ENCODE measurements around the gene PSMG4. TPM values are rescaled to one million over a fixed set of nuclear protein-coding genes. Genes with fewer than 3 reads are reported as not detected.
A peak's percentile ranks its signal among the peaks of the same experiment; 100 is the strongest.

Gene PSMG4
- total RNA-seq, 1 donor from 2014 or later = 37.2 TPM

- H3K9me3 Mint-ChIP-seq (ENCODE audit: unreplicated experiment) = peaks cover 13% of the 10 kb centered on the region
- DNase-seq = no peak
These were observed 19.2 kb downstream of the PSMG4 start for GRCh38 chr6:3277851-3278416.

DNA sequence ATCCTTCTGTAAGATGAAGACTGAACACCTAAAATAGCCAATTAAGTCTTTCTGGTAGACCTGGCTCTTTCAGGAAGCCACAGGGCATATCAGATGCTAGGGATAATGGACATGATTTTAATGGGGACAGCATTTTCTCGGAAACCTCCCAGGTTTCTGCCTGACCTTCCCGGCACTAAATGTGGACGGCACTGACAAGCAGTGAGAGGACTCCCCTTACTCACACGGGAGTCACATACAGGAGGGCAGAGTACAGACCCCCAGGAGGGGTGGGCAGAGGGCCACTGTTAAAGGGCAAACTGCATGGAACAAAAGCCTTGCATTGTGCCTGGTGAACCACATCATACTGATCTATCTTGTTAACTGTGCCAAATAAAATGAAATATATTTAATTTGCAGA lies 19.9 kb downstream of the PSMG4 start:
- no peak overlapping the region for H3K27ac Mint-ChIP-seq (ENCODE audit: unreplicated experiment)
- H3K4me3 Mint-ChIP-seq (ENCODE audit: unreplicated experiment) = no peak overlapping the region
- no peak for DNase-seq
- peaks cover 2% of the 10 kb centered on the region for H3K36me3 Mint-ChIP-seq (ENCODE audit: unreplicated experiment)
- peaks cover 5% of the 10 kb centered on the region for H3K27me3 Mint-ChIP-seq (ENCODE audit: unreplicated experiment)
- no peak for TF ChIP-seq CTCF (IDR thresholded peaks at IDR 0.05; ENCODE audit: partially characterized antibody, unreplicated experiment)
- peaks cover 18% of the 10 kb centered on the region for H3K9me3 Mint-ChIP-seq (ENCODE audit: unreplicated experiment)
- peaks cover 20% of the 10 kb centered on the region for H3K4me1 Mint-ChIP-seq (ENCODE audit: low read depth, unreplicated experiment)

More at GRCh38 chr6:3277851-3278416, 19.2 kb downstream of the PSMG4 start:
- Mint-ChIP-seq H3K4me3 (ENCODE audit: unreplicated experiment) (no peak overlapping the region), H3K4me1 (ENCODE audit: low read depth, unreplicated experiment) (peaks cover 19% of the 10 kb centered on the region), H3K27me3 (ENCODE audit: unreplicated experiment) (peaks cover 4% of the 10 kb centered on the region), H3K36me3 (ENCODE audit: unreplicated experiment) (no peaks in the 10 kb centered on the region), H3K27ac (ENCODE audit: unreplicated experiment) (no peak overlapping the region)
- no peak for TF ChIP-seq CTCF (IDR thresholded peaks at IDR 0.05; ENCODE audit: partially characterized antibody, unreplicated experiment)

DNA sequence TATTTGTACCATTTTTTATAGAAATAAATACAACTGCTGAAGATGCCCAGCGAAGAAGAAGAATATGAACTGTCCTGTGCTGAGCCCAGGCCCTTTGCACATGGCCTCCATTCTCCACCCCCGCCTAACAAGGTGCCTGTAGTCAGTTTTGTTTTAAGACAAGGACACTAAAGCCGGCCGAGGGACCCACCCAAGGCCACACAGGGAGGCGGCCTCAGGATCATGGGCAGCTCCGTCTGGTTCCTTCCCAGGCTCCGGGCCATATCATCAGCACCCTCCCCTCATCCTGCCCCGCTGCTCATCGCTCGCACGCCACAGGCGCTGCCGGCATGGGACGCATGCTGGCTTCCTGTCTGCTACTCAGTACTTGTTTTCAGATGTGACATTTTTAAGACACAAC lies 21.3 kb downstream of the PSMG4 start:
- Mint-ChIP-seq H3K4me1 (ENCODE audit: low read depth, unreplicated experiment) (peaks cover 20% of the 10 kb centered on the region), H3K27ac (ENCODE audit: unreplicated experiment) (no peak overlapping the region), H3K4me3 (ENCODE audit: unreplicated experiment) (no peak overlapping the region), H3K36me3 (ENCODE audit: unreplicated experiment) (peaks cover 6% of the 10 kb centered on the region), H3K27me3 (ENCODE audit: unreplicated experiment) (peaks cover 10% of the 10 kb centered on the region), H3K9me3 (ENCODE audit: unreplicated experiment) (peaks cover 18% of the 10 kb centered on the region)
- DNase-seq = no peak
- no peak for TF ChIP-seq CTCF (IDR thresholded peaks at IDR 0.05; ENCODE audit: partially characterized antibody, unreplicated experiment)

- DNase-seq = no peak
- peaks cover 22% of the 10 kb centered on the region for H3K9me3 Mint-ChIP-seq (ENCODE audit: unreplicated experiment)
- no peak for TF ChIP-seq CTCF (IDR thresholded peaks at IDR 0.05; ENCODE audit: partially characterized antibody, unreplicated experiment)
- no peak overlapping the region for H3K4me3 Mint-ChIP-seq (ENCODE audit: unreplicated experiment)
- peaks cover 10% of the 10 kb centered on the region for H3K27me3 Mint-ChIP-seq (ENCODE audit: unreplicated experiment)
- H3K27ac Mint-ChIP-seq (ENCODE audit: unreplicated experiment) = peak overlapping the region; percentile 52
- peaks cover 6% of the 10 kb centered on the region for H3K36me3 Mint-ChIP-seq (ENCODE audit: unreplicated experiment)
- H3K4me1 Mint-ChIP-seq (ENCODE audit: low read depth, unreplicated experiment) = peaks cover 24% of the 10 kb centered on the region
These were observed 22.2 kb downstream of the PSMG4 start for GRCh38 chr6:3280866-3281465.

Data from glutamatergic neuron (in vitro differentiated cells).